Skeletal muscle cell (primary cell): Measurements from ENCODE around the gene ZC3H11A.
"Not testable (repeated sequence)": the region's sequence is repeated elsewhere in the genome, so short reads cannot be mapped to it uniquely, and the experiment has no call there.

Experiments
- DNase-seq: peaks from one replicate; pipeline ENCODE4 v3.0.0-alpha.2; 2010; ENCODE audit warnings: low read depth
- H3K4me3 ChIP-seq: 2 replicates; pipeline ENCODE4 v1.5.1; 2011; ENCODE audit warnings: low read depth, mild to moderate bottlenecking, control low read depth, low read length, moderate library complexity

ZC3H11A gene

GRCh38 chr1:203828503-203828902, 33.1 kb downstream of the ZC3H11A start:
- H3K4me3 ChIP-seq, result no peak overlapping the region
- no peak for DNase-seq

- not testable (repeated sequence) for DNase-seq, H3K4me3 ChIP-seq
These were observed 33.8 kb downstream of the ZC3H11A start for GRCh38 chr1:203829247-203829646.

GRCh38 chr1:203835476-203835875, 40.1 kb downstream of the ZC3H11A start:
- H3K4me3 ChIP-seq, result no peak overlapping the region
- DNase-seq, result no peak

GRCh38 chr1:203839081-203839480, 43.7 kb downstream of the ZC3H11A start:
- DNase-seq, result peak; percentile 87

GRCh38 chr1:203840208-203840808, 44.9 kb downstream of the ZC3H11A start:
- no peak overlapping the region for H3K4me3 ChIP-seq
- DNase-seq, result no peak

More at GRCh38 chr1:203839081-203839480, 43.7 kb downstream of the ZC3H11A start:
- H3K4me3 ChIP-seq, result no peak overlapping the region

- no peak overlapping the region for H3K4me3 ChIP-seq
These were observed 47.1 kb downstream of the ZC3H11A start for GRCh38 chr1:203842559-203842876.

GRCh38 chr1:203843435-203843834, 48.0 kb downstream of the ZC3H11A start:
- no peak for DNase-seq
- no peak overlapping the region for H3K4me3 ChIP-seq

More at GRCh38 chr1:203842559-203842876, 47.1 kb downstream of the ZC3H11A start:
- DNase-seq, result no peak
